Measurements from ENCODE around the gene TTLL11.

TTLL11 gene

GRCh38 chr9:122088880-122089706 is 4.0 kb downstream of the TTLL11 start:
- no peaks in the 10 kb centered on the region for H3K4me1 ChIP-seq (ENCODE audit: insufficient read depth, low read length)
- peaks cover 59% of the 10 kb centered on the region for H3K27me3 ChIP-seq (ENCODE audit: insufficient read depth, low read length)
- no peak overlapping the region for H3K4me3 ChIP-seq (ENCODE audit: low read length)
- 83% methylated on average over 4 of the region's 4 CpGs for WGBS
- no peaks in the 10 kb centered on the region for H3K9me3 ChIP-seq (ENCODE audit: insufficient read depth, low read depth, low read length)
- H3K27ac ChIP-seq (ENCODE audit: low read depth, low read length), result no peak overlapping the region
- no peak overlapping the region for H3K9ac ChIP-seq (ENCODE audit: low read depth, low read length)
- no peaks in the 10 kb centered on the region for H3K36me3 ChIP-seq (ENCODE audit: insufficient read depth, low read length)

GRCh38 chr9:122087406-122088200 is 5.5 kb downstream of the TTLL11 start:
- Histone ChIP-seq H3K27ac (ENCODE audit: low read depth, low read length) (no peak overlapping the region), H3K4me1 (ENCODE audit: insufficient read depth, low read length) (no peaks in the 10 kb centered on the region), H3K27me3 (ENCODE audit: insufficient read depth, low read length) (peaks cover 48% of the 10 kb centered on the region), H3K4me3 (ENCODE audit: low read length) (no peak overlapping the region), H3K36me3 (ENCODE audit: insufficient read depth, low read length) (no peaks in the 10 kb centered on the region), H3K9ac (ENCODE audit: low read depth, low read length) (no peak overlapping the region), H3K9me3 (ENCODE audit: insufficient read depth, low read depth, low read length) (no peaks in the 10 kb centered on the region)
- 89% methylated on average over 8 of the region's 8 CpGs for WGBS

- H3K27ac ChIP-seq (ENCODE audit: low read depth, low read length), result no peak overlapping the region
- H3K4me3 ChIP-seq (ENCODE audit: low read length), result no peak overlapping the region
- no peaks in the 10 kb centered on the region for H3K36me3 ChIP-seq (ENCODE audit: insufficient read depth, low read length)
- H3K9me3 ChIP-seq (ENCODE audit: insufficient read depth, low read depth, low read length), result no peaks in the 10 kb centered on the region
- WGBS, result no CpG with 5 or more reads among the region's 1 CpG
- H3K4me1 ChIP-seq (ENCODE audit: insufficient read depth, low read length), result no peaks in the 10 kb centered on the region
- H3K9ac ChIP-seq (ENCODE audit: low read depth, low read length), result no peak overlapping the region
- peaks cover 41% of the 10 kb centered on the region; the same call in 1 of the 2 replicates for H3K27me3 ChIP-seq (ENCODE audit: insufficient read depth, low read length)
These were observed 6.2 kb downstream of the TTLL11 start for GRCh38 chr9:122086873-122087272.

GRCh38 chr9:122085260-122085659 is 7.8 kb downstream of the TTLL11 start:
- WGBS, result 100% methylated on average over 1 of the region's 1 CpG
- no peaks in the 10 kb centered on the region for H3K4me1 ChIP-seq (ENCODE audit: insufficient read depth, low read length)

GRCh38 chr9:122084026-122084675 is 9.0 kb downstream of the TTLL11 start:
- Histone ChIP-seq H3K36me3 (ENCODE audit: insufficient read depth, low read length) (no peaks in the 10 kb centered on the region), H3K27me3 (ENCODE audit: insufficient read depth, low read length) (peaks cover 15% of the 10 kb centered on the region; the same call in 1 of the 2 replicates), H3K9me3 (ENCODE audit: insufficient read depth, low read depth, low read length) (no peaks in the 10 kb centered on the region), H3K27ac (ENCODE audit: low read depth, low read length) (no peak overlapping the region), H3K4me3 (ENCODE audit: low read length) (no peak overlapping the region), H3K4me1 (ENCODE audit: insufficient read depth, low read length) (no peaks in the 10 kb centered on the region), H3K9ac (ENCODE audit: low read depth, low read length) (no peak overlapping the region)
- 86% methylated on average over 7 of the region's 9 CpGs for WGBS

More at GRCh38 chr9:122085260-122085659, 7.8 kb downstream of the TTLL11 start:
- H3K27me3 ChIP-seq (ENCODE audit: insufficient read depth, low read length), result peaks cover 25% of the 10 kb centered on the region; the same call in 1 of the 2 replicates
- H3K4me3 ChIP-seq (ENCODE audit: low read length), result no peak overlapping the region
- no peak overlapping the region for H3K9ac ChIP-seq (ENCODE audit: low read depth, low read length)
- no peaks in the 10 kb centered on the region for H3K9me3 ChIP-seq (ENCODE audit: insufficient read depth, low read depth, low read length)
- H3K36me3 ChIP-seq (ENCODE audit: insufficient read depth, low read length), result no peaks in the 10 kb centered on the region
- H3K27ac ChIP-seq (ENCODE audit: low read depth, low read length), result no peak overlapping the region

- H3K4me1 ChIP-seq (ENCODE audit: insufficient read depth, low read length), result no peaks in the 10 kb centered on the region
- H3K4me3 ChIP-seq (ENCODE audit: low read length), result no peak overlapping the region
- H3K36me3 ChIP-seq (ENCODE audit: insufficient read depth, low read length), result no peaks in the 10 kb centered on the region
- 88% methylated on average over 3 of the region's 5 CpGs for WGBS
- H3K9me3 ChIP-seq (ENCODE audit: insufficient read depth, low read depth, low read length), result no peaks in the 10 kb centered on the region
- H3K27ac ChIP-seq (ENCODE audit: low read depth, low read length), result no peak overlapping the region
- H3K9ac ChIP-seq (ENCODE audit: low read depth, low read length), result no peak overlapping the region
- peaks cover 5% of the 10 kb centered on the region; the same call in 1 of the 2 replicates for H3K27me3 ChIP-seq (ENCODE audit: insufficient read depth, low read length)
These were observed 12.1 kb downstream of the TTLL11 start for GRCh38 chr9:122080986-122081385.

- no peaks in the 10 kb centered on the region for H3K9me3 ChIP-seq (ENCODE audit: insufficient read depth, low read depth, low read length)
- H3K9ac ChIP-seq (ENCODE audit: low read depth, low read length), result no peak overlapping the region
- no peaks in the 10 kb centered on the region for H3K27me3 ChIP-seq (ENCODE audit: insufficient read depth, low read length)
- WGBS, result 100% methylated on average over 1 of the region's 1 CpG
- H3K4me3 ChIP-seq (ENCODE audit: low read length), result no peak overlapping the region
- no peak overlapping the region for H3K27ac ChIP-seq (ENCODE audit: low read depth, low read length)
- no peaks in the 10 kb centered on the region for H3K4me1 ChIP-seq (ENCODE audit: insufficient read depth, low read length)
- H3K36me3 ChIP-seq (ENCODE audit: insufficient read depth, low read length), result no peaks in the 10 kb centered on the region
These were observed 14.6 kb downstream of the TTLL11 start for GRCh38 chr9:122078557-122078956.

GRCh38 chr9:122076773-122077172 is 16.3 kb downstream of the TTLL11 start:
- H3K36me3 ChIP-seq (ENCODE audit: insufficient read depth, low read length), result no peaks in the 10 kb centered on the region
- no peak overlapping the region for H3K27ac ChIP-seq (ENCODE audit: low read depth, low read length)
- H3K9me3 ChIP-seq (ENCODE audit: insufficient read depth, low read depth, low read length), result no peaks in the 10 kb centered on the region
- 88% methylated on average over 2 of the region's 3 CpGs for WGBS
- H3K27me3 ChIP-seq (ENCODE audit: insufficient read depth, low read length), result no peaks in the 10 kb centered on the region
- no peak overlapping the region for H3K4me3 ChIP-seq (ENCODE audit: low read length)
- H3K9ac ChIP-seq (ENCODE audit: low read depth, low read length), result no peak overlapping the region
- no peaks in the 10 kb centered on the region for H3K4me1 ChIP-seq (ENCODE audit: insufficient read depth, low read length)

GRCh38 chr9:122076117-122076516 is 17.0 kb downstream of the TTLL11 start:
- 92% methylated on average over 4 of the region's 4 CpGs for WGBS
- no peak overlapping the region for H3K27ac ChIP-seq (ENCODE audit: low read depth, low read length)

GRCh38 chr9:122075135-122076030 is 17.7 kb downstream of the TTLL11 start:
- no peak overlapping the region for H3K27ac ChIP-seq (ENCODE audit: low read depth, low read length)
- no peaks in the 10 kb centered on the region for H3K9me3 ChIP-seq (ENCODE audit: insufficient read depth, low read depth, low read length)
- H3K4me3 ChIP-seq (ENCODE audit: low read length), result no peak overlapping the region
- WGBS, result 92% methylated on average over 3 of the region's 5 CpGs
- H3K36me3 ChIP-seq (ENCODE audit: insufficient read depth, low read length), result no peaks in the 10 kb centered on the region
- H3K9ac ChIP-seq (ENCODE audit: low read depth, low read length), result no peak overlapping the region
- no peaks in the 10 kb centered on the region for H3K4me1 ChIP-seq (ENCODE audit: insufficient read depth, low read length)
- H3K27me3 ChIP-seq (ENCODE audit: insufficient read depth, low read length), result no peaks in the 10 kb centered on the region

More at GRCh38 chr9:122076117-122076516, 17.0 kb downstream of the TTLL11 start:
- no peak overlapping the region for H3K9ac ChIP-seq (ENCODE audit: low read depth, low read length)
- no peaks in the 10 kb centered on the region for H3K27me3 ChIP-seq (ENCODE audit: insufficient read depth, low read length)
- no peaks in the 10 kb centered on the region for H3K9me3 ChIP-seq (ENCODE audit: insufficient read depth, low read depth, low read length)
- no peaks in the 10 kb centered on the region for H3K4me1 ChIP-seq (ENCODE audit: insufficient read depth, low read length)
- H3K36me3 ChIP-seq (ENCODE audit: insufficient read depth, low read length), result no peaks in the 10 kb centered on the region
- no peak overlapping the region for H3K4me3 ChIP-seq (ENCODE audit: low read length)
